Left colon (tissue), 2 donors: ENCODE data around the gene LTC4S. TPM values are rescaled to one million over a fixed set of nuclear protein-coding genes. Genes with fewer than 3 reads are reported as not detected.
A peak's percentile ranks its signal among the peaks of the same experiment; 100 is the strongest.

Experiments used
- ATAC-seq: fragments of 200-7000 bp; cut with Tn5 transposase; one replicate; pipeline ENCODE4 v1.9.1; 2020; ENCODE audit warnings: mild to moderate bottlenecking, moderate library complexity
- DNase-seq, 2 donors: peaks; one replicate each; pipeline ENCODE4 v3.0.0-alpha.2; 2020
- intact Hi-C, 2 donors: fragments of 100-400 bp; cut with DNase I in 1 of 2; cut with micrococcal nuclease in 1 of 2; formaldehyde crosslinking; loops; one replicate each; pipeline versions ENCODE4 v1.11.2 to v1.14.0; 2022; cut with DNase I, micrococcal nuclease
- total RNA-seq, 2 donors: library from RNA; stranded (reverse); fragmentation: NEBNext Ultra II Directional; extraction: Animal tissue kit (Norgen Biotek cat#: 25700); gene quantifications; one replicate each; pipeline ENCODE4 v1.2.1, GENCODE V29; 2021
- donor health status: DM: no; HTN: no; CAD: no.
- donor health status: DM: yes; HTN: yes; CAD: no.

LTC4S gene
- total RNA-seq, 2 donors from 2014 or later = 4.2 to 8.7 TPM

- intact Hi-C loops = no loop called here
- peak; percentile 14 to 37 for DNase-seq
- ATAC-seq = no peak
Observed at GRCh38 chr5:179791881-179792611, 1.7 kb upstream of the LTC4S start.

GRCh38 chr5:179792612-179793467 lies 946 bp upstream of the LTC4S start:
- ATAC-seq (no peak), DNase-seq (peak in 1 of 2 donors; percentile 22)
- intact Hi-C loops = no loop called here

GRCh38 chr5:179794171-179794570 lies 385 bp downstream of the LTC4S start:
- ATAC-seq (no peak), DNase-seq (peak in 1 of 2 donors; percentile 13)
- intact Hi-C loops = no loop called here

GRCh38 chr5:179794575-179794974 lies 789 bp downstream of the LTC4S start:
- ATAC-seq = no peak
- DNase-seq = peak in 1 of 2 donors; percentile 16

GRCh38 chr5:179795049-179795862 lies 1.5 kb downstream of the LTC4S start:
- DNase-seq (peak; percentile 58 to 61), ATAC-seq (peak; percentile 19)
- intact Hi-C loops = no loop called here

More at GRCh38 chr5:179794575-179794974, 789 bp downstream of the LTC4S start:
- intact Hi-C loops = no loop called here

GRCh38 chr5:179795863-179796833 lies 2.4 kb downstream of the LTC4S start:
- ATAC-seq (peak; percentile 78), DNase-seq (peak; percentile 83 to 89)
- intact Hi-C loops = no loop called here

- intact Hi-C loops = no loop called here
- ATAC-seq = no peak
- DNase-seq = peak in 1 of 2 donors; percentile 21
Observed at GRCh38 chr5:179796877-179797608, 3.3 kb downstream of the LTC4S start.

- intact Hi-C loops = no loop called here
- peak; percentile 13 to 22 for DNase-seq
- no peak for ATAC-seq
Observed at GRCh38 chr5:179797741-179798140, 4.0 kb downstream of the LTC4S start.

- intact Hi-C loops = no loop called here
- no peak for DNase-seq
- no peak for ATAC-seq
Observed at GRCh38 chr5:179798144-179798770, 4.5 kb downstream of the LTC4S start.

- intact Hi-C loops = no loop called here
- DNase-seq (no peak), ATAC-seq (no peak)
Observed at GRCh38 chr5:179798771-179799643, 5.2 kb downstream of the LTC4S start.

GRCh38 chr5:179799644-179799973 lies 5.8 kb downstream of the LTC4S start:
- intact Hi-C loops = no loop called here
- ATAC-seq (no peak), DNase-seq (no peak)

GRCh38 chr5:179800071-179800695 lies 6.4 kb downstream of the LTC4S start:
- intact Hi-C loops = no loop called here
- DNase-seq (no peak), ATAC-seq (no peak)

GRCh38 chr5:179800696-179801201 lies 7.0 kb downstream of the LTC4S start:
- intact Hi-C loops = no loop called here

GRCh38 chr5:179801304-179802206 lies 7.8 kb downstream of the LTC4S start:
- DNase-seq = peak; percentile 76 to 90
- intact Hi-C loops = no loop called here
- ATAC-seq = peak; percentile 19

More at GRCh38 chr5:179800696-179801201, 7.0 kb downstream of the LTC4S start:
- ATAC-seq (no peak), DNase-seq (peak in 1 of 2 donors; percentile 13)
